Right hindlimb (tissue), 1 donor: ENCODE data around the gene HIPK3.

Experiments
- DNase-seq: peaks from one replicate; pipeline ENCODE4 v3.0.0-alpha.2; 2018

HIPK3 gene

DNA sequence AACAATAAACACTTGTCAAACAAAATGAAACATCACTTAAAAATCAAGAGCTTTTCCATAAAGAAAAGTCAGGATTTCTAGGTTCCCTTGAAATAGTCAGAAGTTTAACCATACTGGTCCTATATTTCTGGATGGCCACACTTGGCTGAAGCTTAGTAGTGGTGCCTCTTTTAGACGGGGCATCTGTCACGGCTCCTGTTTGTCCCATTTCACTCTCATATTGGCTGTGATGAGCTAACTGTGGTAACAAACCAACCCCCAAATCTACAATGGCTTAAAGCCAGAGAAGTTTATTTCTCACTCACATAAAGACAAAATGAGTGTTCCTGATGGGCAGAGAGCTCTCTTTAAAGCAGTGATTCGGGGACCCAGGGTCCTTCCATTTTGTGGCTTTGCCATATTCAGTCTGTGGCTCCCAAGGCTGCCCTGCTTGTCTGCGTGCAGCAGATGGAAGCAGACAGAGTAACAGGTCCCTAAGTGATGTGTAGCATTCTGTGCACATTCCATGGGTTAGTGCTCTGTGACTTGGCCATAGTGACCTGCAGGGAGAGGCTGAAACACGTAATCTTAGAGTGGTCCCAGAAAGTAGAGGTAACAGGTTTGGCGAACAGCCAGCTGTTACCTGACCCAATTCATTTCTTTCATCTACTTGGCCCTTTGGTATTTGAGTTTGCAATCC, 137.4 kb downstream of the HIPK3 start:
- DNase-seq: no peak

DNA sequence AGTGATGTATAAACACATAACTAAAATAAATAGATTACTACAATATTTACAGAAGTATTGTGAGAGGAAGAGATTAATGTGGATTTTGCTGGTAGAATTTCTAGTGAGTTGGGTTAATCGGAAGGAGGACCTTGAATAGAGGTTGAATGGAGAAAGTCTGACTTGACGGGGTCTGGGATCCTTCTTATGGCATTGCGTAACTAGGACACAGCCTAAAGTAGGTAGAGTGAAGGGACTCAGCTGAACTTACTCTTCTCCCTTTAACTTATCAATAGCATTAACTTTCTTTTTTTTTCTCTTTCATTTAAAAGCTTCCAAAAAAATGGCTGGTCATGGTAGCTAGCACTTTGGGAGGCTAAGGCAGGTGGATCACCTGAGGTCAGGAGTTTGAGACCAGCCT, 139.2 kb downstream of the HIPK3 start:
- DNase-seq: no peak

DNA sequence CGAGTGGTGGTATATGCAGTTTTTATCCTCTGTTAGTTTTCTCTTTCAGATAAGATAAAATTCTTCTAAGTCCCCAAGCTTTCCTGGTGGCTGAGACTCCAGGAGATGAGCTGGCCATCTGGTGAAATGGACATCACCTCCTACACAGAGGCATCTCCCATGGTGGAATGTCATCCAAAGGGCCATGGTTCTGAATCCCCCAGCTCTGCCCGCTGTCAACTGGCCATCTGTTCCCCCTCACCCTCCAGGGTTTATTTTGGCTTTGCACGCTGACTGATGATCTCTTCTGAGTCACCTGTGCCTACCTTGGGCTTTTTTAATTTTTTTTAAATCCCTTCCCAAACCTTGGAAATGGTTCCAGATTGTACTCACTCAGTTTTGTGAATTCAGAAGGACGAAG, 142.2 kb downstream of the HIPK3 start:
- no peak for DNase-seq

DNA sequence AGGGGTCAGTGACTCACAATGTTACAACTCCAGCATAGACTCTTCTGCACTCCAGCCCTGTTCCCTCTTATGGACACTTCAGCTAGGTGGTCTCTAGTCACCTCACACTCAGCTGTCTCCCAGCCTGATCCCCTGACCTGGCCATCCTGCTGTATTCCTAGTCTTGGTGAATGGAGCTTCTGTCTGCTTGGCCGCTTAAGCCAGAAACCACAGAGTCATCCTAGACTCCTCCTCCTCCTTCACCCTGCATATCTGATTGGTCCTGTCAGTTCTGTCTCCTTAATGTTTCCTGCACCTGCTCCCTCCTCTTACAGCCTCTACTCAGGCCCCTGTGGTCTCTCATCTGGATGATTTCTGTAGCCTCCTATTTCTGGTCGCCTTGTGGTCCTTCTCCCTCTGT, 144.9 kb downstream of the HIPK3 start:
- DNase-seq: no peak

- DNase-seq: no peak
Measured at GRCh38 chr11:33403344-33403743, 146.2 kb downstream of the HIPK3 start.

- DNase-seq: no peak
Measured at GRCh38 chr11:33405834-33406602, 148.8 kb downstream of the HIPK3 start.
